T-helper 17 cell (primary cell): ENCODE measurements around the gene GUCY1B1. TPM values are rescaled to one million over a fixed set of nuclear protein-coding genes. Genes with fewer than 3 reads are reported as not detected.

Experiments used
- total RNA-seq, 4 donors: library from RNA in 2 of 4; stranded (reverse) in 2 of 4; gene quantifications; one replicate each; pipeline ENCODE4 v1.2.3 and lab custom pipeline; 2022 to 2026

Gene GUCY1B1
- total RNA-seq, 2 donors from 2014 or later = 0.75 to 15.3 TPM

Other genes starting within 250 kb of the GUCY1B1 start
- 10 to 100 TPM in 1 of 2 donors, under 1 TPM in 1; 0.85 to 14.1 TPM for gene GUCY1A1, start 92.2 kb upstream of the GUCY1B1 start, total RNA-seq
- gene ASIC5, start 107.3 kb downstream of the GUCY1B1 start, total RNA-seq = not detected
- gene TDO2, start 144.7 kb downstream of the GUCY1B1 start, total RNA-seq = not detected
- gene CTSO, start 194.8 kb downstream of the GUCY1B1 start, total RNA-seq = 1 to 10 TPM; 6.6 to 9.3 TPM